Activated naive CD4-positive, alpha-beta T cell treated with anti-CD3 and anti-CD28 coated beads, Interleukin-2, amount 50 U/mL, for 72 hours (primary cell): ENCODE measurements around the gene ZNF521. TPM values are rescaled to one million over a fixed set of nuclear protein-coding genes. Genes with fewer than 3 reads are reported as not detected.

Experiments used
- ATAC-seq, 2 donors: fragments of 150-1000 bp; cut with Tn5 transposase; 2 replicates each; pipeline ENCODE4 v1.10.0; 2021; ENCODE audit warnings: mild to moderate bottlenecking in 2 of 2, moderate library complexity in 2 of 2
- DNase-seq, 2 donors: peaks; one replicate each; pipeline ENCODE4 v3.0.0; 2021 to 2022; ENCODE audit warnings: low spot score in 2 of 2
- H3K27ac Mint-ChIP-seq, 2 donors: one replicate each; pipeline ENCODE4 v1.8.0; 2022; ENCODE audit warnings: mild to moderate bottlenecking in 2 of 2, mixed read lengths in 2 of 2
- H3K36me3 Mint-ChIP-seq, 2 donors: one replicate each; pipeline ENCODE4 v1.8.0; 2022; ENCODE audit warnings: mixed read lengths in 2 of 2
- H3K9me3 Mint-ChIP-seq, 2 donors: one replicate each; pipeline ENCODE4 v1.8.0; 2022; ENCODE audit warnings: mixed read lengths in 2 of 2
- total RNA-seq, 2 donors: library from RNA; stranded (reverse); gene quantifications; one replicate each; pipeline ENCODE4 v1.2.3, GENCODE V29; 2022

ZNF521 gene
- total RNA-seq, 2 donors from 2014 or later: not detected

GRCh38 chr18:25075783-25076182 lies 276.2 kb downstream of the ZNF521 start:
- ATAC-seq (no peak), DNase-seq (no peak)
- Mint-ChIP-seq H3K36me3 (no peaks in the 10 kb centered on the region), H3K9me3 (no peaks in the 10 kb centered on the region), H3K27ac (no peak overlapping the region)

GRCh38 chr18:25075331-25075730 lies 276.6 kb downstream of the ZNF521 start:
- H3K9me3 Mint-ChIP-seq: no peaks in the 10 kb centered on the region
- no peaks in the 10 kb centered on the region for H3K36me3 Mint-ChIP-seq
- no peak for DNase-seq
- no peak overlapping the region for H3K27ac Mint-ChIP-seq
- no peak for ATAC-seq

- Mint-ChIP-seq H3K9me3 (no peaks in the 10 kb centered on the region), H3K27ac (no peak overlapping the region), H3K36me3 (no peaks in the 10 kb centered on the region)
- DNase-seq: no peak
- no peak for ATAC-seq
These were observed 277.0 kb downstream of the ZNF521 start for GRCh38 chr18:25074925-25075324.

GRCh38 chr18:25072205-25072604 lies 279.8 kb downstream of the ZNF521 start:
- Mint-ChIP-seq H3K9me3 (no peaks in the 10 kb centered on the region), H3K36me3 (no peaks in the 10 kb centered on the region), H3K27ac (no peak overlapping the region)
- ATAC-seq (no peak), DNase-seq (no peak)

- H3K9me3 Mint-ChIP-seq: peaks cover 0 to 4% of the 10 kb centered on the region in 2 donors
- H3K27ac Mint-ChIP-seq: no peak overlapping the region
- DNase-seq (no peak), ATAC-seq (no peak)
- no peaks in the 10 kb centered on the region for H3K36me3 Mint-ChIP-seq
These were observed 284.5 kb downstream of the ZNF521 start for GRCh38 chr18:25067275-25068025.

- ATAC-seq (no peak), DNase-seq (no peak)
- Mint-ChIP-seq H3K36me3 (no peaks in the 10 kb centered on the region), H3K9me3 (peaks cover 0 to 4% of the 10 kb centered on the region in 2 donors), H3K27ac (no peak overlapping the region)
These were observed 285.4 kb downstream of the ZNF521 start for GRCh38 chr18:25066516-25066915.

- no peak for ATAC-seq
These were observed 289.2 kb downstream of the ZNF521 start for GRCh38 chr18:25062720-25063119.

GRCh38 chr18:25061395-25061794 lies 290.6 kb downstream of the ZNF521 start:
- no peaks in the 10 kb centered on the region for H3K36me3 Mint-ChIP-seq
- no peak for ATAC-seq
- no peak overlapping the region for H3K27ac Mint-ChIP-seq
- H3K9me3 Mint-ChIP-seq: peaks cover 0 to 4% of the 10 kb centered on the region in 2 donors
- DNase-seq: no peak

More at GRCh38 chr18:25062720-25063119, 289.2 kb downstream of the ZNF521 start:
- no peak overlapping the region for H3K27ac Mint-ChIP-seq
- no peaks in the 10 kb centered on the region for H3K36me3 Mint-ChIP-seq
- peaks cover 0 to 4% of the 10 kb centered on the region in 2 donors for H3K9me3 Mint-ChIP-seq
- no peak for DNase-seq

- Mint-ChIP-seq H3K36me3 (no peaks in the 10 kb centered on the region), H3K9me3 (no peaks in the 10 kb centered on the region), H3K27ac (no peak overlapping the region)
- no peak for ATAC-seq
- DNase-seq: no peak
These were observed 293.4 kb downstream of the ZNF521 start for GRCh38 chr18:25058521-25058920.

- H3K36me3 Mint-ChIP-seq: no peaks in the 10 kb centered on the region
- ATAC-seq: no peak
- no peak overlapping the region for H3K27ac Mint-ChIP-seq
- no peaks in the 10 kb centered on the region for H3K9me3 Mint-ChIP-seq
- DNase-seq: no peak
These were observed 294.4 kb downstream of the ZNF521 start for GRCh38 chr18:25057491-25058050.

GRCh38 chr18:25056429-25056828 lies 295.5 kb downstream of the ZNF521 start:
- Mint-ChIP-seq H3K36me3 (no peaks in the 10 kb centered on the region), H3K9me3 (no peaks in the 10 kb centered on the region), H3K27ac (no peak overlapping the region)
- DNase-seq (no peak), ATAC-seq (no peak)

- no peak for DNase-seq
- no peaks in the 10 kb centered on the region for H3K9me3 Mint-ChIP-seq
- no peak for ATAC-seq
- no peaks in the 10 kb centered on the region for H3K36me3 Mint-ChIP-seq
- H3K27ac Mint-ChIP-seq: no peak overlapping the region
These were observed 296.9 kb downstream of the ZNF521 start for GRCh38 chr18:25055076-25055475.

- no peaks in the 10 kb centered on the region for H3K9me3 Mint-ChIP-seq
- DNase-seq: no peak
- H3K27ac Mint-ChIP-seq: no peak overlapping the region
- no peaks in the 10 kb centered on the region for H3K36me3 Mint-ChIP-seq
- ATAC-seq: no peak
These were observed 298.5 kb downstream of the ZNF521 start for GRCh38 chr18:25053466-25053865.

GRCh38 chr18:25052511-25052921 lies 299.4 kb downstream of the ZNF521 start:
- ATAC-seq: no peak
- Mint-ChIP-seq H3K27ac (no peak overlapping the region), H3K36me3 (no peaks in the 10 kb centered on the region), H3K9me3 (no peaks in the 10 kb centered on the region)
- DNase-seq: no peak

GRCh38 chr18:25050605-25051004 lies 301.4 kb downstream of the ZNF521 start:
- Mint-ChIP-seq H3K27ac (no peak overlapping the region), H3K9me3 (no peaks in the 10 kb centered on the region), H3K36me3 (no peaks in the 10 kb centered on the region)
- ATAC-seq: no peak
- DNase-seq: no peak

- Mint-ChIP-seq H3K36me3 (peaks cover 0 to 9% of the 10 kb centered on the region in 2 donors), H3K9me3 (no peaks in the 10 kb centered on the region), H3K27ac (no peak overlapping the region)
- DNase-seq (no peak), ATAC-seq (no peak)
These were observed 304.0 kb downstream of the ZNF521 start for GRCh38 chr18:25047983-25048382.

- peaks cover 0 to 2% of the 10 kb centered on the region in 2 donors for H3K9me3 Mint-ChIP-seq
- H3K27ac Mint-ChIP-seq: no peak overlapping the region
- H3K36me3 Mint-ChIP-seq: peaks cover 0 to 9% of the 10 kb centered on the region in 2 donors
- DNase-seq (no peak), ATAC-seq (no peak)
These were observed 304.5 kb downstream of the ZNF521 start for GRCh38 chr18:25047421-25047820.

- ATAC-seq: no peak
- Mint-ChIP-seq H3K27ac (no peak overlapping the region), H3K36me3 (peaks cover 0 to 9% of the 10 kb centered on the region in 2 donors), H3K9me3 (peaks cover 0 to 4% of the 10 kb centered on the region in 2 donors)
- DNase-seq: no peak
These were observed 307.3 kb downstream of the ZNF521 start for GRCh38 chr18:25044694-25045093.
